Measurements from ENCODE around the gene USP22.
"Not testable (repeated sequence)": the region's sequence is repeated elsewhere in the genome, so short reads cannot be mapped to it uniquely, and the experiment has no call there.

Gene USP22

DNA sequence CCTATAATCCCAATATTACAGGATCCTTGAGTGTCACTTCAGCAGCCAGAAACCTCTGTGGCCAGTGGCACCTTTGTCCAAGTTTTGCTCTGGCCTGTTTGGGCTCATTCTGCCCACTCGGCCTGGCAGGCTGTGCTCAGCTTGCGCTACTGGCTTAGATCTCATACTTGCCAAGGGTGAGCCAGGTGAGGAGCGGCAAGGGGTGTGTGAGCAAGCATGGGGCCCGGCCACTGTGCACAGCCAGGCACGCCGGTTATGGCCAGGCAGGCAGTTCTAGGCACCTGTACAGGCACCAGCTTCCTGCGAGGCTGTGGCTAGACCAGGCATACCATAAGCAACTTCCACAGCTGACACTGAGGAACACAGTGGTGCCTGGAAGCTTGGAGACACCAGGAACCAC, 16.9 kb upstream of the USP22 start:
- Histone ChIP-seq H3K4me2 (ENCODE audit: low read length) (no peak overlapping the region), H3K23ac (ENCODE audit: low read length) (no peak overlapping the region), H3K27me3 (ENCODE audit: insufficient read depth, low read length) (no peaks in the 10 kb centered on the region), H2AFZ (ENCODE audit: insufficient read depth, low read length, poor library complexity) (no peak overlapping the region), H3K9ac (ENCODE audit: low read length) (no peak overlapping the region), H3K79me1 (ENCODE audit: low read length) (no peaks in the 10 kb centered on the region), H3K4me3 (ENCODE audit: low read depth, low read length) (no peak overlapping the region), H4K91ac (ENCODE audit: low read depth, low read length) (no peak overlapping the region), H3K4ac (ENCODE audit: low read depth, low read length) (no peak overlapping the region), H3K9me3 (ENCODE audit: insufficient read depth, low read depth, low read length) (no peaks in the 10 kb centered on the region), H2BK12ac (ENCODE audit: low read length) (no peak overlapping the region), H3K36me3 (ENCODE audit: control insufficient read depth in 1 of 2, insufficient read depth in 2 of 2, low read length in 2 of 2) (no peaks in the 10 kb centered on the region), H3K79me2 (ENCODE audit: control insufficient read depth, insufficient read depth, low read length, poor library complexity) (no peaks in the 10 kb centered on the region), H4K12ac (ENCODE audit: low read depth, low read length) (no peak overlapping the region), H3K18ac (ENCODE audit: low read length) (no peak overlapping the region), H3K4me1 (ENCODE audit: control insufficient read depth in 1 of 2, insufficient read depth in 2 of 2, low read length in 2 of 2) (no peaks in the 10 kb centered on the region), H2BK5ac (ENCODE audit: low read depth, low read length, poor library complexity) (no peak overlapping the region), H2AK5ac (ENCODE audit: low read length) (no peak overlapping the region), H4K8ac (ENCODE audit: low read depth, low read length) (no peak overlapping the region), H3K27ac (ENCODE audit: low read depth, low read length) (no peak overlapping the region), H2BK120ac (ENCODE audit: insufficient read depth, low read length, poor library complexity) (no peak overlapping the region), H3K14ac (ENCODE audit: low read length) (no peak overlapping the region)
- DNase-seq = no peak
- WGBS (ENCODE audit: extremely low coverage, insufficient coverage, insufficient read length) = no CpG with 5 or more reads among the region's 7 CpGs

DNA sequence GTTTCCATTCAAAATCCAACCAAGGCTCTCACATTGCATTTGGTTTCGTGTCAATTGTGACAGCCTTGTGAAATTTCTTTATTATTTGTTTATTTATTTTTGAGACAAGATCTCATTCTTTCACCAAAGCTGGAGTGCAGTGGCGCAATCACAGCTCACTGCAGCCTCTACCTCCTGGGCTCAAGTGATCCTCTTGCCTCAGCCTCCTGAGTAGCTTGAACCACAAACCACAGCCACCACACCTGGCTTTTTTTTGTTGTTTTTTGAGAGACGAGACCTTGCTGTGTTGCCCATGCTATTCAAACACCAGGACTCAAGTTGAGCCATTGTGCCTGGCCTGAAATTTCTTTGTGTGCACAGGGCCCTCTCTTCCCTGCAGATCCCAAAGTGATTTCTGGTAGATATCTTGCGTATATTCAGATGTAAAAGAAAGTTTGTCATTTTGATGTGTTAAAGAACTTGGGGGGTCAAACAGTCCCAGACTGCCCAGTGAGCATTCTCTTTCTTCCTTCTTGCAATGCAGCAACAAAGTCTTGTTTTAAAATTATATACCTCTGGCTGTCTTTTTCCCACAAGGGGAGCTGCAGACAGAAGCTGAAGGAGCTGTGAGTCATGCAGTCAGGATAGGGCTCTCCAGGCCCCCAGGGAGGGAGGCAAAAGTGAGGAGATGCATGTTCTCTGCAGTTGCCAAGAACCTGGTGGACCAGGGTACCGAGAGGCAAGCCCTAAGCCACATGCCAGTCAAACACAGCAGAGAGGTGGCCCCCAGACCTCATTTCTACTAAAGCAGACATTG, 15.5 kb upstream of the USP22 start:
- no peak overlapping the region for H3K27ac ChIP-seq (ENCODE audit: low read depth, low read length)
- no peak overlapping the region for H3K4me3 ChIP-seq (ENCODE audit: low read depth, low read length)
- H3K23ac ChIP-seq (ENCODE audit: low read length) = no peak overlapping the region
- no peak overlapping the region for H2AK5ac ChIP-seq (ENCODE audit: low read length)
- H3K4me1 ChIP-seq (ENCODE audit: control insufficient read depth in 1 of 2, insufficient read depth in 2 of 2, low read length in 2 of 2) = no peaks in the 10 kb centered on the region
- no peak overlapping the region for H3K14ac ChIP-seq (ENCODE audit: low read length)
- H3K18ac ChIP-seq (ENCODE audit: low read length) = no peak overlapping the region
- H2BK120ac ChIP-seq (ENCODE audit: insufficient read depth, low read length, poor library complexity) = no peak overlapping the region
- WGBS (ENCODE audit: extremely low coverage, insufficient coverage, insufficient read length) = no CpG with 5 or more reads among the region's 5 CpGs
- H3K27me3 ChIP-seq (ENCODE audit: insufficient read depth, low read length) = no peaks in the 10 kb centered on the region
- H3K79me1 ChIP-seq (ENCODE audit: low read length) = no peaks in the 10 kb centered on the region
- H3K4ac ChIP-seq (ENCODE audit: low read depth, low read length) = no peak overlapping the region
- no peak for DNase-seq
- H3K9ac ChIP-seq (ENCODE audit: low read length) = no peak overlapping the region
- H2BK12ac ChIP-seq (ENCODE audit: low read length) = no peak overlapping the region
- no peak overlapping the region for H3K4me2 ChIP-seq (ENCODE audit: low read length)
- H4K91ac ChIP-seq (ENCODE audit: low read depth, low read length) = no peak overlapping the region
- no peak overlapping the region for H4K8ac ChIP-seq (ENCODE audit: low read depth, low read length)
- no peaks in the 10 kb centered on the region for H3K36me3 ChIP-seq (ENCODE audit: control insufficient read depth in 1 of 2, insufficient read depth in 2 of 2, low read length in 2 of 2)
- no peak overlapping the region for H2BK5ac ChIP-seq (ENCODE audit: low read depth, low read length, poor library complexity)
- H3K9me3 ChIP-seq (ENCODE audit: insufficient read depth, low read depth, low read length) = no peaks in the 10 kb centered on the region
- no peak overlapping the region for H4K12ac ChIP-seq (ENCODE audit: low read depth, low read length)
- no peak overlapping the region for H2AFZ ChIP-seq (ENCODE audit: insufficient read depth, low read length, poor library complexity)
- no peaks in the 10 kb centered on the region for H3K79me2 ChIP-seq (ENCODE audit: control insufficient read depth, insufficient read depth, low read length, poor library complexity)

GRCh38 chr17:21053056-21053455, 10.2 kb upstream of the USP22 start:
- H3K36me3 ChIP-seq (ENCODE audit: control insufficient read depth in 1 of 2, insufficient read depth in 2 of 2, low read length in 2 of 2); H3K23ac ChIP-seq (ENCODE audit: low read length); H3K4ac ChIP-seq (ENCODE audit: low read depth, low read length); H2BK12ac ChIP-seq (ENCODE audit: low read length); H2BK120ac ChIP-seq (ENCODE audit: insufficient read depth, low read length, poor library complexity); H3K4me2 ChIP-seq (ENCODE audit: low read length); DNase-seq; H2AK5ac ChIP-seq (ENCODE audit: low read length); H3K4me1 ChIP-seq (ENCODE audit: control insufficient read depth in 1 of 2, insufficient read depth in 2 of 2, low read length in 2 of 2); H3K79me2 ChIP-seq (ENCODE audit: control insufficient read depth, insufficient read depth, low read length, poor library complexity); H4K8ac ChIP-seq (ENCODE audit: low read depth, low read length); H3K14ac ChIP-seq (ENCODE audit: low read length); H3K9ac ChIP-seq (ENCODE audit: low read length); H3K27me3 ChIP-seq (ENCODE audit: insufficient read depth, low read length); H3K79me1 ChIP-seq (ENCODE audit: low read length); H3K18ac ChIP-seq (ENCODE audit: low read length); H4K91ac ChIP-seq (ENCODE audit: low read depth, low read length); H3K9me3 ChIP-seq (ENCODE audit: insufficient read depth, low read depth, low read length); H3K4me3 ChIP-seq (ENCODE audit: low read depth, low read length); H2AFZ ChIP-seq (ENCODE audit: insufficient read depth, low read length, poor library complexity); H2BK5ac ChIP-seq (ENCODE audit: low read depth, low read length, poor library complexity); H3K27ac ChIP-seq (ENCODE audit: low read depth, low read length); H4K12ac ChIP-seq (ENCODE audit: low read depth, low read length): not testable (repeated sequence)
- no CpG with 5 or more reads among the region's 8 CpGs for WGBS (ENCODE audit: extremely low coverage, insufficient coverage, insufficient read length)

GRCh38 chr17:21049457-21049856, 6.6 kb upstream of the USP22 start:
- H3K79me1 ChIP-seq (ENCODE audit: low read length) = no peaks in the 10 kb centered on the region
- no peaks in the 10 kb centered on the region for H3K9me3 ChIP-seq (ENCODE audit: insufficient read depth, low read depth, low read length)
- no peak overlapping the region for H4K91ac ChIP-seq (ENCODE audit: low read depth, low read length)
- no peak overlapping the region for H3K9ac ChIP-seq (ENCODE audit: low read length)
- no peak overlapping the region for H3K14ac ChIP-seq (ENCODE audit: low read length)
- H3K4me2 ChIP-seq (ENCODE audit: low read length) = no peak overlapping the region
- no peak overlapping the region for H3K4ac ChIP-seq (ENCODE audit: low read depth, low read length)
- H4K12ac ChIP-seq (ENCODE audit: low read depth, low read length) = no peak overlapping the region
- no peak overlapping the region for H4K8ac ChIP-seq (ENCODE audit: low read depth, low read length)
- no peaks in the 10 kb centered on the region for H3K79me2 ChIP-seq (ENCODE audit: control insufficient read depth, insufficient read depth, low read length, poor library complexity)
- no peak overlapping the region for H2BK5ac ChIP-seq (ENCODE audit: low read depth, low read length, poor library complexity)
- DNase-seq = no peak
- H3K27ac ChIP-seq (ENCODE audit: low read depth, low read length) = no peak overlapping the region
- WGBS (ENCODE audit: extremely low coverage, insufficient coverage, insufficient read length) = no CpG with 5 or more reads among the region's 1 CpG
- no peak overlapping the region for H3K18ac ChIP-seq (ENCODE audit: low read length)
- no peaks in the 10 kb centered on the region for H3K27me3 ChIP-seq (ENCODE audit: insufficient read depth, low read length)
- no peak overlapping the region for H2BK12ac ChIP-seq (ENCODE audit: low read length)
- H3K23ac ChIP-seq (ENCODE audit: low read length) = no peak overlapping the region
- H2AFZ ChIP-seq (ENCODE audit: insufficient read depth, low read length, poor library complexity) = no peak overlapping the region
- no peak overlapping the region for H3K4me3 ChIP-seq (ENCODE audit: low read depth, low read length)
- peaks cover 5% of the 10 kb centered on the region in 2 experiments for H3K4me1 ChIP-seq (ENCODE audit: control insufficient read depth in 1 of 2, insufficient read depth in 2 of 2, low read length in 2 of 2)
- no peak overlapping the region for H2AK5ac ChIP-seq (ENCODE audit: low read length)
- H2BK120ac ChIP-seq (ENCODE audit: insufficient read depth, low read length, poor library complexity) = no peak overlapping the region
- no peaks in the 10 kb centered on the region for H3K36me3 ChIP-seq (ENCODE audit: control insufficient read depth in 1 of 2, insufficient read depth in 2 of 2, low read length in 2 of 2)
